RWPE1 (cell line): ENCODE data around the gene ADGRB2.

ENCODE experiments used
- CTCF ChIA-PET: fragments of 350-600 bp; sonication (Branson Sonifier 250); formaldehyde crosslinking; extraction: SDS; loops from one replicate; lab custom pipeline; 2021; lab: Yijun Ruan, JAX
- POLR2A ChIA-PET: fragments of 400-600 bp; formaldehyde crosslinking; extraction: SDS; loops from one replicate; lab custom pipeline; 2020; ENCODE audit warnings: antibody characterized with exemption; ENCODE audit not compliant: low non-redundant PET; lab: Yijun Ruan, JAX
- DNase-seq: peaks from one replicate; pipeline ENCODE4 v3.0.0; 2012; ENCODE audit warnings: low spot score
- H3K27ac ChIP-seq: fragments of 450-650 bp; 2 replicates; pipeline ENCODE4 v1.5.1; 2017
- CTCF ChIP-seq: fragments of 450-650 bp; conservative IDR thresholded peaks from 2 replicates; pipeline ENCODE4 v1.5.1; 2017; ENCODE audit warnings: low read depth, mild to moderate bottlenecking

The ADGRB2 gene

DNA sequence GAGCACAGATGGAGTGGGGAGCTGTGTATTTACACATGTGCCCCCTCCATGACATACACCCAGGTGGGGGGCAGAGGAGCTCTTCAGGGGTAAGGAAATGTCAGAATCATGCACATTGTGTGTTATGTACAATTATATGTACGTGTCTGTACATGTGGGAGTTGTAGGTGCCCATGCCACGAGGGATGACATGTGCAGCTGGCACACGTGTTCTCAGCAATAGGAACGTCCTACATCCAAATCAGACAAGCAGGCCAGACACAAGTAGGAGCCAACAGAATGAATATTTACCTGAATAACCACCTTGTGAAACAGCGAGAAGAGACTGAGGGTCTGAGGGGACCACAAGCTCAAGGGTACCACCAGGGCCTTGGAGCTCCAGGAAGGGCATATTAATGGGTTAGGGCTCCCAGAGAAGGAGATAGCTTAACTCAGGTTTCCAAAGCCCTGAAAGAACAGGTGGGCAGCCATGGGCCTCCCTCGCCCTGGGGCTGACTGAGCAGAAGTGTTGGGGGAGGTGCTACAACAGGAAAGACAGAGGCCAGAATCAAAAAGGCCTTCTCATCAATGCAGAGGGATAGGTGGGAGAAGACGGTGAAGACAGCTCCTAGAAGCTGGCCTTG is 63.6 kb downstream of the ADGRB2 start:
- no peak for TF ChIP-seq CTCF
- ChIA-PET POLR2A (no interaction called here), CTCF (interaction anchor here (1.0 kb wide), 1 partner anchor 15 kb away, joined by 3 read pairs; no protein-coding TSS in a partner anchor)
- peak overlapping the region; percentile 99 for H3K27ac ChIP-seq
- DNase-seq = no peak

- H3K27ac ChIP-seq = peak overlapping the region; percentile 99
- CTCF ChIA-PET = interaction anchor here (0.7 kb wide), 1 partner anchor 251 kb away, joined by 3 read pairs; no protein-coding TSS in a partner anchor
- no peak for TF ChIP-seq CTCF
- POLR2A ChIA-PET = no interaction called here
- no peak for DNase-seq
Observed at GRCh38 chr1:31699341-31699891, 64.7 kb downstream of the ADGRB2 start.

DNA sequence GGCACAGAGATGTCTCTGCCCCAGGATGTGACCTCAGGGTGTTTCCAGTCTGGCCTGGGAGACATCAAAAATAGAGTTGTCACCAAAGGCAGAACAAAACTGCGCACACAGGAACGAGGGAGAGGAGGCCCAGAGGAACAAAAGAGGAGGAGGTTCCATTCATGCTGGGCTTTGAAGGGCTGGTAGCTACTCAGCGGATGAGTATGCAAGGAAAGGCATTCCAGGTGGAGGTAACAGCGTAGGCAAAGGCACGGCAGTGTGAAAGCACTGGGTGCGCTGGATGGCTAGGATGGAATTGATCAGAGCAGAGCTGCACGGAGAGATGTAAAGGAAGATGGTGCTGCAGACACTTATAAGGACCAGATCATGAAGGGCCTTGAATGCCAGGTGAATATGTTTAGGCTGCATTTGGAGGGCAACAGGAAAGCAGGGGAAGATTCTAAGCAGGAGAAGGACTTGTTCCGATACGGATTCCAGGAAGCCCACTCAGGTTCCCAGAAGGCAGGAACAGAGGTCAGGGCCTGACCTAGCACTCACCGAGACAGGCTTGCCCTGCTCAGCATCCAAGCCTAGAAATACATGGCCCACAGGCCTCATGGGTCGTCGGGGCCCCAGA is 66.7 kb downstream of the ADGRB2 start:
- no peak for DNase-seq
- ChIA-PET CTCF (interaction anchor here (0.6 to 0.7 kb wide), 2 partner anchors 15 to 16 kb away, joined by 3 read pairs; no protein-coding TSS in a partner anchor), POLR2A (no interaction called here)
- no peak for TF ChIP-seq CTCF
- peak overlapping the region; percentile 99 for H3K27ac ChIP-seq

GRCh38 chr1:31696242-31696641 is 67.9 kb downstream of the ADGRB2 start:
- no peak for DNase-seq
- ChIA-PET POLR2A (no interaction called here), CTCF (interaction anchor here (0.6 to 2.1 kb wide), 2 partner anchors 9 to 123 kb away, joined by 3 to 9 read pairs; no protein-coding TSS in a partner anchor)
- H3K27ac ChIP-seq = peak overlapping the region; percentile 99
- no peak for TF ChIP-seq CTCF

- ChIA-PET POLR2A (interaction anchor here (0.6 kb wide), 1 partner anchor 520 kb away, joined by 3 read pairs; no protein-coding TSS in a partner anchor), CTCF (interaction anchor here (0.7 to 2.1 kb wide), 2 partner anchors 9 to 20 kb away, joined by 4 to 9 read pairs; no protein-coding TSS in a partner anchor)
- no peak for DNase-seq
- H3K27ac ChIP-seq = peak overlapping the region; percentile 99
- TF ChIP-seq CTCF = no peak
Observed at GRCh38 chr1:31695327-31695726, 68.8 kb downstream of the ADGRB2 start.

DNA sequence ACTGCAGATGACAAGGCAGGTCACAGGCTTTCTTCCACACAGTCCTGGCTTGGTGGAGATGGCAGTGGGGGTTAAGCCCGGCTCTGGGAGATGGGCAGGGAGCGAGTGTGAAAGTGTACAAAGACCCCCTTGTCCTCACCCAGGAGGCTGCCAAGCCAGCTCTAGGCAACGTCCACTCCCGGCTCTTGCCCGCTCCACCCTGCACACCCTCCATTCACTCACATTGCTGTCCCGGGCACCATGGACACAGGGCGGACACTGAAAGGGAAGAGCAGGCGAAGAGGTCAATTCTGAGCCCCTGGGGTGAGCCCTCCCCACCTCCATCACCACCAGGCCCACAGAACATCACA is 69.2 kb downstream of the ADGRB2 start:
- POLR2A ChIA-PET = no interaction called here

More for the DNA sequence above, 69.2 kb downstream of the ADGRB2 start:
- TF ChIP-seq CTCF = no peak
- CTCF ChIA-PET = interaction anchor here (0.7 to 2.1 kb wide), 2 partner anchors 10 to 20 kb away, joined by 4 to 9 read pairs; no protein-coding TSS in a partner anchor
- H3K27ac ChIP-seq = peak overlapping the region; percentile 99
- DNase-seq = no peak
